NCI-H187 treated with DMSO at 0.1 percent for 48 hours (cell line): ENCODE results near the gene ZNF398.
"Not testable (repeated sequence)": the region's sequence is repeated elsewhere in the genome, so short reads cannot be mapped to it uniquely, and the experiment has no call there.

Experiments
- DNase-seq: peaks from one replicate; lab custom pipeline; 2025; lab: John Stamatoyannopoulos, UW

Gene ZNF398

GRCh38 chr7:149197675-149198074 is 50.4 kb downstream of the ZNF398 start:
- no peak for DNase-seq

DNA sequence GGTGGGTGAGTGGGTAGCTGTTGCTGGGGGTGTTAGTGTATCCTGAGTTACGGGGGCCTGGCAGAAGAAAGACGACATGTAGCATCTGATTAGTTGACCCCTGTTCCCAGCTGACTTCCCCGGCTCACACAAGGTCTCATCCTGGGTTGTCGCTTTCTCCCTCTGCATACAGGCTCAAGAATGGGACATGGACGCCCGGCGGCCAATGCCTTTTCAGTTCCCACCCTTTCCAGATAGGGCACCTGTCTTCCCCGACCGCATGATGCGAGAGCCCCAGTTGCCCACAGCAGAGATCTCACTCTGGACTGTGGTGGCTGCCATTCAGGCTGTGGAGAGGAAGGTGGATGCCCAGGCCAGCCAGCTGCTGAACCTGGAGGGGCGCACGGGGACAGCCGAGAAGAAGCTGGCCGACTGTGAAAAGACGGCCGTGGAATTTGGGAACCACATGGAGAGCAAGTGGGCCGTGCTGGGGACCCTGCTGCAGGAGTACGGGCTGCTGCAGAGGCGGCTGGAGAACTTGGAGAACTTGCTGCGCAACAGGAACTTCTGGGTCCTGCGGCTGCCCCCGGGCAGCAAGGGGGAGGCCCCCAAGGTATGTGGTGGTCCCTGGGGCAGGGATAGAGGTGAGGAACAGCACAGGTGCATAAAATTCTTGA is 51.0 kb downstream of the ZNF398 start:
- DNase-seq: no peak

DNA sequence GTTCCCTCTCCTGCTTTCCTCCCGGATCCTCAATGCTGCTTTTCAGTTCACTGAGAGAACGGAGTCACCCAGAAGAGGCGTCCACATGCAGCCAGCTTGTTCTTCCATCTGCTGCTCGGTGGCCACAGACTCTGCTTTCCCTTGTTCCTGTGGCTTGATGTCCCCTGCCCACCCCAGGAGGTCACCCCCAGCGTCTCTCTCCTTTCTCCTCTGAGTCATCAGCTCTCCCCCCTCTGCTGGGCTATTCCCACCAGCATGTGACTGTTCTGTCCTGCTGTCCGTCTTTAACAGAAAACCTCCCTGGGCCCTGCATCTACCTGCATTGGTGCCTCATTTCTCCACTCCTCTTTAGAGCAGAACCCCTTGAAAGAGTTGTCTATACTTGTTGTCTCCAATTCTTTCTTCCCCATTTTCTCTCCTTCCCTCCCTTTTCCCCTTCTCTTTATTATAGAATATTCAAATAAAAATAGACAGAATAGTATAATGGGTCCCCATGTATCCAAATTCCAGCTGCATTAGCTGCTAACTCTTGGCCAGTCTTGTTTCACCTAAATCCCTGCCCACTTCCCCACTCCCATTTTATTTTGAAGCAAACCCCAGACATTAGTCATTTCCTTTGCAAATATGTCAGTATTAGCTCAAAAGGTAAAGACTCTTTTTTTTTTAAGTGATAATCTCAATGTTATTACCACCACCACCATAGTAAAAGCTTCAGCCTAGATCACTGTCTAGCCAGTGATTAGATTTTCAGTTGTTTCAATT is 52.2 kb downstream of the ZNF398 start:
- DNase-seq: no peak

DNA sequence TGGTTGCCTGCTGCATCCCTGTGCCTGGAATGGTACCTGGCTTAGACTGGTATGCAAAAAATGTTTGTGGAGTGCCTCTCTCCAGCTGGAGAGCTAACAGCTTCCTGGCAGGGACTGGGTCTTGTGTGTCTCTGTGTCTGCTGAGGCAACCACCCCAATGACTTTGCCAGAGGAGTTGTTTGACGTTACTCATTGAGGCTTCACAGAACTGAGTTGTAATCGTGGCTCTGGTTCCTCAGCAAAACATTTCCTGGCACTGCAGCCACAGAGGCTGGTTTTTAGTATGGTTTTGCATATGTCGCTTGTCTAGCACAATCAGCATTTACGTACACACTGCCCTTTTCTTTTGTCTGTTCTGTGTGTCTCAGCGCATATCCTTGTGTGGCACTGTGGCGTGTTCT is 55.6 kb downstream of the ZNF398 start:
- no peak for DNase-seq

GRCh38 chr7:149205690-149206381 is 58.6 kb downstream of the ZNF398 start:
- DNase-seq: no peak

GRCh38 chr7:149207324-149208035 is 60.2 kb downstream of the ZNF398 start:
- DNase-seq: no peak

GRCh38 chr7:149209518-149210269 is 62.4 kb downstream of the ZNF398 start:
- no peak for DNase-seq

GRCh38 chr7:149210551-149210950 is 63.3 kb downstream of the ZNF398 start:
- no peak for DNase-seq

DNA sequence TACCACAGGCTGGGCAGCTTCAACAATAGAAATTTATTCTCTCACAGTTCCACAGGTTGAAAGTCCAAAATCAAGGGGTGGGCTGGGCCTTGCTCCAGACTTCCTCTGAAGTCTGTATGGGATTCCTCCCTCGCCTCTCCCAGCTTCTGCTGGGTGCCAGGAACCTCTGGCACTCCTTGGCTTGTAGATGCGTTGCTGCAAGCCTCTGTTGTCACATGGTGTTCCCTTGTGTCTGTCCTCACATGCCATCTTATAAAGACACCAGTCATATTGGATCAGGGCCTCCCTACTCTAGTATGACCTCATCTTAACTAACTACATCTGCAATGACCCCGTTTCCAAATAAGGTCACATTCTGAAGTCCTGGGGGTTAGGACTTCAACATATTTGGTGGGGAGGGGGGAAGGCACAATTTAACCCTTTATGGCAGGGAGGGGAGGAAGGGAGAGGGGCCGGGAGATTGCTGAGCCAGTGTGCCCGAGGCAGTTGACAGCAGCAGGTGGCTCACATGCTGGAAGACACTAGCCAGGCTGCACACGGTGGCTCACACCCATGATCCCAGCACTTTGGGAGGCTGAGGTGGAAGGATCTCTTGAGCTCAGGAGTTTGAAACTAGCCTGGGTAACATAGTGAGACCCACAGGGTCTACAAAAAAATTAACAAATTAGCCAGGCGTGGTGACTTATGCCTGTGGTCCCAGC is 66.9 kb downstream of the ZNF398 start:
- no peak for DNase-seq

DNA sequence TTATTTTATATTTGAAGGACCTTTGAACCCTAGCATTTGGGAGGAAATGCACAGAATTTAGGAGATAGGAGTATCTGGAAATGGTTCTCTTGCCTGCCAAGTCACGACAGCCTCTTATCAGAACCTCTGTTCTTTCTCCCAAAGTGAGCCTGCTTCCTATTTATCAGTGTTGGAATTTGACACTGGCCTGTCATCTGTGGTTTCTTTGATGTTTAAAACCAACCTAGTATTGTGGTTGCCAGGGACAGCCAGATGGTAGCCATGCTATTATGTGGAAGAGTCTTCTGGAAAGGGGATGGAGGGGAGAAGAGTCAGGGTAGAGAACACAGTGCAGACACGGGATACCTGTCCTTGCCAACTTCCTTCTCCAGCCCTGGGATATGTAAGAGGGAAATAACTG is 69.1 kb downstream of the ZNF398 start:
- no peak for DNase-seq

GRCh38 chr7:149217570-149217969 is 70.3 kb downstream of the ZNF398 start:
- DNase-seq: no peak

GRCh38 chr7:149218469-149219420 is 71.5 kb downstream of the ZNF398 start:
- DNase-seq: no peak

GRCh38 chr7:149220534-149220933 is 73.3 kb downstream of the ZNF398 start:
- DNase-seq: no peak

- no peak for DNase-seq
These were observed 75.9 kb downstream of the ZNF398 start for GRCh38 chr7:149223176-149223575.

- DNase-seq: no peak
These were observed 76.5 kb downstream of the ZNF398 start for GRCh38 chr7:149223761-149224160.

GRCh38 chr7:149224352-149224751 is 77.1 kb downstream of the ZNF398 start:
- DNase-seq: no peak

GRCh38 chr7:149225106-149225505 is 77.9 kb downstream of the ZNF398 start:
- DNase-seq: no peak

DNA sequence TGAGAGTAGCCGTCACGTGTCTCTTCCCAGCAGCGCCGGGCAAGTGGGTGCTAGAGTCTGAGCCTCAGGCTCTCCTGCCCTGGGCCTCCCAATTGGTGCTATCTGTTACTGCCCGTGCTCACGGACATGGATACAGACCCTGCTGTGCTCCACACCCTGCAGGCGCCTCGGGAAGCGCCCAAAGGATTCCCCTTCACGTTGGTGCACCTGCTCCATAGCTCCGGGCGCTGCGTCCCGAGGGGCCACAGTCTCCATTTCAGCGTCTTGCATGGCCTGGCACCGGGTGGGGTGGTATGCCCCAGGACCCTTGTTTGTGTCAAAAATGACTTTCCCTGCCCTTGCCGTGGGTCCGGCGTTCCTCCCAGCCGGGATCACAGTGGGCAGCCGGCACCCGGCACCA is 78.4 kb downstream of the ZNF398 start:
- DNase-seq: no peak

GRCh38 chr7:149226366-149226765 is 79.1 kb downstream of the ZNF398 start:
- DNase-seq: not testable (repeated sequence)
